SK-N-SH (cell line): ENCODE measurements around the gene SYT6. TPM values are rescaled to one million over a fixed set of nuclear protein-coding genes. Genes with fewer than 3 reads are reported as not detected.

Experiments used
- CTCF ChIA-PET: fragments of 300-600, 350-600 bp; formaldehyde crosslinking; extraction: SDS; loops from one replicate; lab custom pipeline; 2021; lab: Yijun Ruan, JAX
- POLR2A ChIA-PET: fragments of 350-600 bp; sonication (Branson Sonifier 250); formaldehyde crosslinking; extraction: SDS; loops from one replicate; lab custom pipeline; 2020; ENCODE audit warnings: antibody characterized with exemption, inconsistent platforms; lab: Yijun Ruan, JAX
- DNase-seq: peaks from one replicate; pipeline ENCODE4 v3.0.0; 2012
- H2AFZ ChIP-seq: fragments of 200-600 bp; sonication (generic); 2 replicates; pipeline ENCODE4 v1.8.1; 2016; ENCODE audit warnings: antibody characterized with exemption, mild to moderate bottlenecking, low read depth
- H3F3A ChIP-seq: fragments of 200-600 bp; sonication (generic); replicated peaks from 2 replicates; pipeline ENCODE3; 2016; ENCODE audit warnings: antibody characterized with exemption, mild to moderate bottlenecking; ENCODE audit not compliant: insufficient read depth
- H3K27ac ChIP-seq, 2 experiments: fragments of 200-500 bp in 1 of 2; fragments of 200-600 bp in 1 of 2; sonication (Bioruptor generic) in 1 of 2; sonication (generic), shearing (Covaris generic) in 1 of 2; 2 replicates each; pipeline versions ENCODE4 v1.5.1 to v1.6.1; 2014 to 2016; ENCODE audit warnings: low read depth in 2 of 2, inconsistent platforms in 1 of 2, low read length in 1 of 2, mild to moderate bottlenecking in 1 of 2, mixed read lengths in 1 of 2
- H3K27me3 ChIP-seq: fragments of 200-600 bp; sonication (generic), shearing (Covaris generic); 2 replicates; pipeline ENCODE4 v1.6.1; 2016; ENCODE audit warnings: mixed run types; ENCODE audit not compliant: insufficient read depth
- H3K36me3 ChIP-seq, 2 experiments: fragments of 200-500 bp in 1 of 2; fragments of 200-600 bp in 1 of 2; sonication (Bioruptor generic) in 1 of 2; sonication (generic) in 1 of 2; replicated peaks in 1 of 2; 2 replicates each; pipeline versions ENCODE3 to v1.5.1; 2014 to 2016; ENCODE audit warnings: low read length in 1 of 2, mild to moderate bottlenecking in 1 of 2; ENCODE audit not compliant: insufficient read depth in 2 of 2, control insufficient read depth in 1 of 2
- H3K4me1 ChIP-seq, 2 experiments: fragments of 200-500 bp in 1 of 2; fragments of 200-600 bp in 1 of 2; sonication (Bioruptor generic) in 1 of 2; sonication (generic), shearing (Covaris generic) in 1 of 2; 2 replicates each; pipeline versions ENCODE4 v1.5.1 to v1.6.1; 2014 to 2016; ENCODE audit warnings: low read depth in 1 of 2, low read length in 1 of 2, mixed run types in 1 of 2; ENCODE audit not compliant: insufficient read depth in 2 of 2, control insufficient read depth in 1 of 2
- H3K4me2 ChIP-seq: fragments of 200-600 bp; sonication (generic), shearing (Covaris generic); 2 replicates; pipeline ENCODE4 v1.6.1; 2017; ENCODE audit warnings: mixed run types
- H3K4me3 ChIP-seq, 2 experiments: fragments of 200-500 bp in 1 of 2; fragments of 200-600 bp in 1 of 2; sonication (Bioruptor generic) in 1 of 2; sonication (generic), shearing (Covaris generic) in 1 of 2; 2 replicates each; pipeline versions ENCODE4 v1.5.1 to v1.8.1; 2014 to 2016; ENCODE audit warnings: low read depth in 2 of 2, inconsistent platforms in 1 of 2, low read length in 1 of 2, mild to moderate bottlenecking in 1 of 2, mixed read lengths in 1 of 2, moderate library complexity in 1 of 2
- H3K79me2 ChIP-seq: fragments of 200-600 bp; sonication (generic); 2 replicates; pipeline ENCODE4 v1.8.1; 2017; ENCODE audit warnings: mild to moderate bottlenecking; ENCODE audit not compliant: insufficient read depth
- H3K9ac ChIP-seq: fragments of 200-600 bp; sonication (generic); 2 replicates; pipeline ENCODE4 v1.6.1; 2017; ENCODE audit warnings: mixed run types
- H3K9me2 ChIP-seq: fragments of 200-600 bp; sonication (generic); 2 replicates; pipeline ENCODE4 v1.6.1; 2017; ENCODE audit warnings: mixed run types
- H3K9me3 ChIP-seq: fragments of 200-600 bp; sonication (generic); 2 replicates; pipeline ENCODE4 v1.6.1; 2017; ENCODE audit warnings: mixed run types, mild to moderate bottlenecking, moderate library complexity
- H4K20me1 ChIP-seq: fragments of 200-600 bp; sonication (generic); 2 replicates; pipeline ENCODE4 v1.6.1; 2017; ENCODE audit warnings: mild to moderate bottlenecking, mixed run types; ENCODE audit not compliant: insufficient read depth
- ELF1 ChIP-seq: IDR thresholded peaks from 2 replicates; pipeline ENCODE4 v1.4.0; 2012
- EZH2phosphoT487 ChIP-seq: fragments of 200-600 bp; sonication (generic); IDR thresholded peaks from 2 replicates; pipeline ENCODE4 v1.6.1; 2017; ENCODE audit warnings: low read depth, mixed run types, mild to moderate bottlenecking, antibody characterized with exemption, moderate library complexity, borderline replicate concordance
- JUND ChIP-seq: IDR thresholded peaks from 2 replicates; pipeline ENCODE4 v1.4.0; 2012
- NRF1 ChIP-seq: IDR thresholded peaks from 2 replicates; pipeline ENCODE4 v1.6.1; 2012; ENCODE audit warnings: low read depth, mild to moderate bottlenecking, low read length
- TAF1 ChIP-seq: IDR thresholded peaks from 2 replicates; pipeline ENCODE4 v1.6.1; 2012; ENCODE audit warnings: low read depth, mild to moderate bottlenecking, low read length, moderate library complexity, borderline replicate concordance
- WGBS: methylation state at CpG from one replicate; pipeline ENCODE4 v1.1.6; 2017; ENCODE audit warnings: low lambda C conversion rate; 5-methylcytosine and 5-hydroxymethylcytosine counted together
- polyA plus RNA-seq, 3 experiments: library from polyadenylated mRNA; depleted of rRNA; stranded (reverse); fragments of >200 nt; gene quantifications; 2 replicates each; pipeline ENCODE4 v1.2.3, GENCODE V29; 2012
- TF ChIP-seq, protein P1 (sequence below): IDR thresholded peaks from 2 replicates; pipeline ENCODE4 v1.4.0; 2012; ENCODE audit warnings: low read depth, borderline replicate concordance
- TF ChIP-seq, protein P2 (sequence below): IDR thresholded peaks from 2 replicates; pipeline ENCODE4 v1.4.0; 2012; ENCODE audit warnings: low read depth, borderline replicate concordance
- TF ChIP-seq, protein P3 (sequence below): IDR thresholded peaks from 2 replicates; pipeline ENCODE4 v1.6.1; 2012; ENCODE audit warnings: mild to moderate bottlenecking, low read depth, low read length, moderate library complexity

SYT6 gene
- polyA plus RNA-seq, 1 of the 3 experiments (the other 2 are of a cell fraction): not detected

DNA sequence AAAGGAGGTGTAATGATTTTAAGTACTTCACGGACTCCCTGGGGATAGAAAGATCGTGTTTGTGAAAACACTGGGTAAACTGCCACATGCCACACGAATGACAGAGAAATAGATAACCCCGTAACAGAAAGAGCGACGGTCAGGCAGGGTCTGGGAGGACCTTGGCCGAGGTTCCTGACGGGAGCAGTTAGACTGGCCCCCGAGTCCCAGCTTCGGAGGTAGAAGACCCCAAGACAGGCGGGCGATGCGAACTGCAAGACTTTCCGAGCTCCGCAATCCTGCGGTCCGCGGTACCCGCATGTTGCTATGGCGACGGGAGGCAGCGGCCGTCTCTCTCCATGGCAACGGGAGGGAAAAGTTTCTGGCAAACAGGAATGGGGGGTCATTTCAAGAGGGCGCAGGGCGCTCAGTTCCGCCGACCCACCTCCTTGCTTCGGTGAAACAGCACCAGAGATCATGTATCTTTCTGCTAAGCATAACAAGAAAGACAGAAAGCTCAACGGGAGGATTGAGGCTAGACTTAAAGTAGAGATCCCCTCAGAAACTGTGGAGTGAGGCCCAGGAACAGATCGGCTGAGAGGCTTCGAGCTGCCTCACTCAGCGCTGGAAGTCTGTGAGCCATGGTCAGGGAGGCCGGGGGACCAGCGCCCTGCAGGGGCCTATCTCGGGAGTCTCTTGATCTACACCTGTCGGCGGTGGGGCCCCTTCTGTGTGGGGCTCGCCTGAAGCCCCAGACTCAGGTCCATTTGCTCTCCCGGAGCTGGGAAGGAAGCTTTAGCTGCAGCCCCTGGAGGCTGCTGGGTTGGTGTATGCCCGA lies 685 bp upstream of the SYT6 start:
- Histone ChIP-seq H3F3A (peaks cover 9% of the 10 kb centered on the region), H3K36me3 (no peaks in the 10 kb centered on the region), H3K4me1 (peaks cover 6 to 9% of the 10 kb centered on the region in 2 experiments; a peak in 2 of 4 replicates), H3K27me3 (peaks cover 84% of the 10 kb centered on the region), H3K9ac (no peak overlapping the region), H3K4me2 (peak overlapping the region; percentile 77), H4K20me1 (peaks cover 7% of the 10 kb centered on the region; the same call in 1 of the 2 replicates), H3K79me2 (no peaks in the 10 kb centered on the region), H2AFZ (no peak overlapping the region; the same call in 1 of the 2 replicates), H3K4me3 (peak overlapping the region in 1 of 2 experiments; percentile 39; a peak in 2 of 4 replicates), H3K9me2 (no peaks in the 10 kb centered on the region), H3K9me3 (no peaks in the 10 kb centered on the region), H3K27ac (no peak overlapping the region)
- WGBS: 15% methylated on average over 21 of the region's 41 CpGs
- ChIA-PET POLR2A (no interaction called here), CTCF (interaction anchor here (1.1 to 3.1 kb wide), 8 partner anchors 8 to 274 kb away, joined by 3 to 14 read pairs (median 4); partner anchors contain the start of gene OLFML3)
- DNase-seq: peak; percentile 66
- TF ChIP-seq EZH2phosphoT487 (peak; percentile 38; the same call in 1 of the 2 replicates), TAF1 (no peak)

DNA sequence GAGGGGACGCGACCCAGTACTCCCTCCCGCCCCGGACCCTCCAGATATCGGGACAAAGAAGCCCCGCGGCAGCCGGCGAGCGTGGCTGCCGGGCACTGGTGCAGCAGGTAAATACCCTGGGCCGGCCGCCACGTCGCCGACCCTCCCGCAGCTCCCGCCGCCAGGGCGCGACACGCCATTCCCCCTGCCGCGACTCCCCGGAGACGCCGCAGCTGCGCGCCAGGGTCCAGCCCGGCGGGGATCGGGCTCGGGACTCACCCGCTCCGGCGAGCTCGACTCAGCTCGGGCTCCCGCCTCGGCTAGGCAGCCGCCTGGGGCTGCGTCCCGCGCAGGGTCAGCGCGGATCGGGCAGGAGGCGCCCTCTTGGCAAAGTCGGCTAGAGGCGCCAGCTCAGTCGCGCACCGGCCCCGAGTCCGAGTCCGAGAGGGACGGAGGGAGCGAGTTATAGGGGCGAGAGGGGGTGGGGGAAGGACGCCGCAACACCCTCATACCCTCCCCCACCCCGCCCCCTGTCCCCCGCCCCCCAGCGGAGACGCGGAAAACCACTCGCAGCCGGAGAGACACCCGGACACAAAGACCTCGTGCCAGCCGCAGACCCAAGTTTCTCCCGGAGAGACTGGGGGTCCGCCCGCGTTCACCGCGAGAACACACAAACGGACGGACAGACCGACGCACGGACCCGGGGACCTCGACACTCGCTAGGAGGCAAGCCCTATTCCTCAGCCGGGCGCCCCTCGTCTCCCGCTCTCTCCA lies 985 bp downstream of the SYT6 start:
- CTCF ChIA-PET: interaction anchor here (0.6 to 3.1 kb wide), 10 partner anchors 9 to 312 kb away, joined by 3 to 14 read pairs (median 4); partner anchors contain the start of gene OLFML3
- Histone ChIP-seq H3K4me2 (peak overlapping the region; percentile 81), H4K20me1 (peaks cover 7% of the 10 kb centered on the region; the same call in 1 of the 2 replicates)

More for the DNA sequence above, 985 bp downstream of the SYT6 start:
- peak overlapping the region in 1 of 2 experiments; percentile 25; a peak in 2 of 4 replicates for H3K4me3 ChIP-seq
- no peak overlapping the region for H3K9ac ChIP-seq
- H2AFZ ChIP-seq: no peak overlapping the region
- H3K9me3 ChIP-seq: no peaks in the 10 kb centered on the region
- 2% methylated on average over 30 of the region's 89 CpGs for WGBS
- H3K79me2 ChIP-seq: no peaks in the 10 kb centered on the region
- TF ChIP-seq, protein P1, sequence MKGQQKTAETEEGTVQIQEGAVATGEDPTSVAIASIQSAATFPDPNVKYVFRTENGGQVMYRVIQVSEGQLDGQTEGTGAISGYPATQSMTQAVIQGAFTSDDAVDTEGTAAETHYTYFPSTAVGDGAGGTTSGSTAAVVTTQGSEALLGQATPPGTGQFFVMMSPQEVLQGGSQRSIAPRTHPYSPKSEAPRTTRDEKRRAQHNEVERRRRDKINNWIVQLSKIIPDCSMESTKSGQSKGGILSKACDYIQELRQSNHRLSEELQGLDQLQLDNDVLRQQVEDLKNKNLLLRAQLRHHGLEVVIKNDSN: no peak
- TF ChIP-seq, protein P2, sequence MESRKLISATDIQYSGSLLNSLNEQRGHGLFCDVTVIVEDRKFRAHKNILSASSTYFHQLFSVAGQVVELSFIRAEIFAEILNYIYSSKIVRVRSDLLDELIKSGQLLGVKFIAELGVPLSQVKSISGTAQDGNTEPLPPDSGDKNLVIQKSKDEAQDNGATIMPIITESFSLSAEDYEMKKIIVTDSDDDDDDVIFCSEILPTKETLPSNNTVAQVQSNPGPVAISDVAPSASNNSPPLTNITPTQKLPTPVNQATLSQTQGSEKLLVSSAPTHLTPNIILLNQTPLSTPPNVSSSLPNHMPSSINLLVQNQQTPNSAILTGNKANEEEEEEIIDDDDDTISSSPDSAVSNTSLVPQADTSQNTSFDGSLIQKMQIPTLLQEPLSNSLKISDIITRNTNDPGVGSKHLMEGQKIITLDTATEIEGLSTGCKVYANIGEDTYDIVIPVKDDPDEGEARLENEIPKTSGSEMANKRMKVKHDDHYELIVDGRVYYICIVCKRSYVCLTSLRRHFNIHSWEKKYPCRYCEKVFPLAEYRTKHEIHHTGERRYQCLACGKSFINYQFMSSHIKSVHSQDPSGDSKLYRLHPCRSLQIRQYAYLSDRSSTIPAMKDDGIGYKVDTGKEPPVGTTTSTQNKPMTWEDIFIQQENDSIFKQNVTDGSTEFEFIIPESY: no peak
- TF ChIP-seq ELF1 (no peak), JUND (no peak), NRF1 (peak; percentile 29; the same call in 1 of the 2 replicates)
- TF ChIP-seq, protein P3, sequence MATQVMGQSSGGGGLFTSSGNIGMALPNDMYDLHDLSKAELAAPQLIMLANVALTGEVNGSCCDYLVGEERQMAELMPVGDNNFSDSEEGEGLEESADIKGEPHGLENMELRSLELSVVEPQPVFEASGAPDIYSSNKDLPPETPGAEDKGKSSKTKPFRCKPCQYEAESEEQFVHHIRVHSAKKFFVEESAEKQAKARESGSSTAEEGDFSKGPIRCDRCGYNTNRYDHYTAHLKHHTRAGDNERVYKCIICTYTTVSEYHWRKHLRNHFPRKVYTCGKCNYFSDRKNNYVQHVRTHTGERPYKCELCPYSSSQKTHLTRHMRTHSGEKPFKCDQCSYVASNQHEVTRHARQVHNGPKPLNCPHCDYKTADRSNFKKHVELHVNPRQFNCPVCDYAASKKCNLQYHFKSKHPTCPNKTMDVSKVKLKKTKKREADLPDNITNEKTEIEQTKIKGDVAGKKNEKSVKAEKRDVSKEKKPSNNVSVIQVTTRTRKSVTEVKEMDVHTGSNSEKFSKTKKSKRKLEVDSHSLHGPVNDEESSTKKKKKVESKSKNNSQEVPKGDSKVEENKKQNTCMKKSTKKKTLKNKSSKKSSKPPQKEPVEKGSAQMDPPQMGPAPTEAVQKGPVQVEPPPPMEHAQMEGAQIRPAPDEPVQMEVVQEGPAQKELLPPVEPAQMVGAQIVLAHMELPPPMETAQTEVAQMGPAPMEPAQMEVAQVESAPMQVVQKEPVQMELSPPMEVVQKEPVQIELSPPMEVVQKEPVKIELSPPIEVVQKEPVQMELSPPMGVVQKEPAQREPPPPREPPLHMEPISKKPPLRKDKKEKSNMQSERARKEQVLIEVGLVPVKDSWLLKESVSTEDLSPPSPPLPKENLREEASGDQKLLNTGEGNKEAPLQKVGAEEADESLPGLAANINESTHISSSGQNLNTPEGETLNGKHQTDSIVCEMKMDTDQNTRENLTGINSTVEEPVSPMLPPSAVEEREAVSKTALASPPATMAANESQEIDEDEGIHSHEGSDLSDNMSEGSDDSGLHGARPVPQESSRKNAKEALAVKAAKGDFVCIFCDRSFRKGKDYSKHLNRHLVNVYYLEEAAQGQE: no peak
- H3K27ac ChIP-seq: no peak overlapping the region
- peak; percentile 87 for DNase-seq
- H3K27me3 ChIP-seq: peaks cover 86% of the 10 kb centered on the region
- H3K36me3 ChIP-seq: no peaks in the 10 kb centered on the region
- POLR2A ChIA-PET: no interaction called here
- H3K9me2 ChIP-seq: no peaks in the 10 kb centered on the region
- H3K4me1 ChIP-seq: peaks cover 6 to 9% of the 10 kb centered on the region in 2 experiments; a peak in 2 of 4 replicates
- H3F3A ChIP-seq: peaks cover 9% of the 10 kb centered on the region
